Measurements from ENCODE around the gene MAGI2.

DNA sequence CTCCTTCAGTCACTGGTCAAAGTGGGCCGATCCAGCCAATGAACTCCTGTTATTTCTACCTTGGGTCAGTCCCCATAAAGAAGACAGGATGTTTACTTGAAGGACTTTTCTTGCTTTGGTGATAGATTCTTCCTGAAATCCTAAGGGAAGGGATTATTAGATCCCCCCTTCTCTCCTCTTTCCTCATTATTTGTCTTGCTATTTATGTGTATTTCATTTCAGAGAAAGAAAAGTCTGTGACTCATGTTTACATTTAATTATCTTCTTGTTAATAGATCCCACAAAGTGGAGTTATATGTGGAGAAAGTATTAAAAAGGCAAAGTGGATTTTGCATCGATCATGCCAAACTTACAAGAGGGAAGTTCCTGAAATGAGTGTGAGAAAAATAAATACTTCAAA is 1313.4 kb downstream of the MAGI2 start:
- no peak for TF ChIP-seq CTCF (IDR thresholded peaks at IDR 0.05; ENCODE audit: low read depth, low read length, poor library complexity, severe bottlenecking)
- no peak for TF ChIP-seq EZH2phosphoT487 (IDR thresholded peaks at IDR 0.05; ENCODE audit: borderline replicate concordance, low read length)
